Activated naive CD4-positive, alpha-beta T cell treated with anti-CD3 and anti-CD28 coated beads, Interleukin-2, amount 50 U/mL, for 24 hours (primary cell): Measurements from ENCODE around the gene SORCS2.

Source experiments
- H3K27ac Mint-ChIP-seq: one replicate; pipeline ENCODE4 v1.8.0; 2021; ENCODE audit warnings: mild to moderate bottlenecking, mixed read lengths
- H3K27me3 Mint-ChIP-seq: one replicate; pipeline ENCODE4 v1.8.0; 2021; ENCODE audit warnings: mixed read lengths
- H3K36me3 Mint-ChIP-seq: one replicate; pipeline ENCODE4 v1.8.0; 2021; ENCODE audit warnings: mixed read lengths
- H3K4me1 Mint-ChIP-seq: one replicate; pipeline ENCODE4 v1.8.0; 2021; ENCODE audit warnings: mixed read lengths
- H3K4me3 Mint-ChIP-seq: one replicate; pipeline ENCODE4 v1.8.0; 2021; ENCODE audit warnings: mild to moderate bottlenecking, mixed read lengths
- H3K9me3 Mint-ChIP-seq: one replicate; pipeline ENCODE4 v1.8.0; 2021; ENCODE audit warnings: mixed read lengths

Gene SORCS2

GRCh38 chr4:7474320-7474719 is 282.0 kb downstream of the SORCS2 start:
- H3K4me3 Mint-ChIP-seq: no peak overlapping the region
- peaks cover 12% of the 10 kb centered on the region for H3K27me3 Mint-ChIP-seq
- H3K4me1 Mint-ChIP-seq: no peaks in the 10 kb centered on the region
- no peaks in the 10 kb centered on the region for H3K9me3 Mint-ChIP-seq
- H3K27ac Mint-ChIP-seq: no peak overlapping the region
- H3K36me3 Mint-ChIP-seq: no peaks in the 10 kb centered on the region

DNA sequence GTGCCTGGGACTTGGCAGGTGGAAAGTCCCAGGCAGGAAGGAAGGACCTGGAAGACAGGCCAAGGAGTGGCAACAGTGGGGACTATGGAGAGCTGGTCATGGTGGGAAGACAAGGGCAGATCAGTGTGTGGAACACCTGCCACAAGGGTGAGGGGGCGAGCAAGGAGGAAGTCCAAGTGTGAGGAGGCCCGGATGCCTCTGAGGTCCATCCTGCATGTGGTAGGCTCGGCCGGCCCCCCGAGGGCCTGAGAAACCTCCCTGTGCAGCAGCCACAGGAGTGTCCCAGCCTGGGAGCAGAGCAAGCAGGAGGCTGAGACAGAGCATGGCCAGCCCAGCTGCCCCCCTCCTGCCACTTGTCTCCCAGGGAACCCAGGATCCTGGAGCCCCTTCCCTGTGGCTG is 282.9 kb downstream of the SORCS2 start:
- H3K4me3 Mint-ChIP-seq: no peak overlapping the region
- H3K9me3 Mint-ChIP-seq: no peaks in the 10 kb centered on the region

GRCh38 chr4:7476820-7477219 is 284.5 kb downstream of the SORCS2 start:
- Mint-ChIP-seq H3K27ac (no peak overlapping the region), H3K4me3 (no peak overlapping the region), H3K9me3 (no peaks in the 10 kb centered on the region), H3K27me3 (peaks cover 12% of the 10 kb centered on the region), H3K36me3 (no peaks in the 10 kb centered on the region), H3K4me1 (no peaks in the 10 kb centered on the region)

More for the DNA sequence above, 282.9 kb downstream of the SORCS2 start:
- Mint-ChIP-seq H3K36me3 (no peaks in the 10 kb centered on the region), H3K27ac (no peak overlapping the region), H3K4me1 (no peaks in the 10 kb centered on the region), H3K27me3 (peaks cover 12% of the 10 kb centered on the region)

GRCh38 chr4:7477695-7478094 is 285.4 kb downstream of the SORCS2 start:
- H3K4me3 Mint-ChIP-seq: no peak overlapping the region
- H3K36me3 Mint-ChIP-seq: no peaks in the 10 kb centered on the region
- no peaks in the 10 kb centered on the region for H3K4me1 Mint-ChIP-seq
- no peaks in the 10 kb centered on the region for H3K9me3 Mint-ChIP-seq
- no peak overlapping the region for H3K27ac Mint-ChIP-seq
- peaks cover 7% of the 10 kb centered on the region for H3K27me3 Mint-ChIP-seq

DNA sequence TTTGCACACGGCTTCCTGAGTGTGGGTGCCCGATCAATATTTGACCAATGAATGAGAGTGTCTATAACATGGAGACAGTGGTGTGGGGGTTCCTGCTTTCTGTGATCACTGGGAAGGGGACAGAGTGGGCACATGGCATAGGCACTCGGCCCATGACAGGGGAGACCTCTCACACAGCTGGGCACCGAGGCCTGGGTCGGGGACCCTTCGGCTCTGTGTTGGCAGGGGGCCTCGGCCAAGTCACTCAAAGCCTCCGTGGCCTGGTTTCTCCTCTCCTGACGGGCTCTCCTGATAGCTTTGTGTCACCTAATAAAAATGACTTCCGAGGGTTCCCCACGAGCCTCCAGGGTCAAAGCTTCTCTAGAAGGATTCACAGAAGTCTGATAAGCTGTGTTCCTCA is 286.3 kb downstream of the SORCS2 start:
- H3K4me3 Mint-ChIP-seq: no peak overlapping the region
- no peak overlapping the region for H3K27ac Mint-ChIP-seq
- no peaks in the 10 kb centered on the region for H3K36me3 Mint-ChIP-seq
- no peaks in the 10 kb centered on the region for H3K4me1 Mint-ChIP-seq
- no peaks in the 10 kb centered on the region for H3K9me3 Mint-ChIP-seq
- H3K27me3 Mint-ChIP-seq: peaks cover 3% of the 10 kb centered on the region

GRCh38 chr4:7480423-7480822 is 288.1 kb downstream of the SORCS2 start:
- Mint-ChIP-seq H3K36me3 (no peaks in the 10 kb centered on the region), H3K27me3 (peaks cover 2% of the 10 kb centered on the region), H3K9me3 (no peaks in the 10 kb centered on the region), H3K27ac (no peak overlapping the region), H3K4me1 (no peaks in the 10 kb centered on the region), H3K4me3 (no peak overlapping the region)

DNA sequence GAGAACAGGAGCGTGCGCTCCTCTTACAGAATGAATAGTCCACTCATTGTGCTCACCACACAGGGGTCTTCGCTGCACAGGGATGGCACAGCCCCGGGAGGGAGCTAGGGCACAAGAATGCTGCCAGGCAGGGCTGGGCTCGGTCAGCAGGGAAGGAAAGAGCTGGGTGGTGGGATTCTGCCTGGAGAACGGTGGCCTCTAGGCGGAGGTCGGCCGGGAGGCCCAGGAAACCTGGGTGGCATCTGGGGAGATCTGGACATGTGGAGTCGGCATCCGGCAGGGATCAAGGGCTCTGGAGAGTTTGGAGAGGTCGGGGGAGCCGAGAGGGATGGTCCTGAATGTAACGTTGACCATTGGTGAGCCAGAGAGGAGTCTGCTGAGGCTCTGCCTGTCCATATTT is 288.9 kb downstream of the SORCS2 start:
- Mint-ChIP-seq H3K36me3 (no peaks in the 10 kb centered on the region), H3K4me1 (no peaks in the 10 kb centered on the region), H3K27me3 (peaks cover 2% of the 10 kb centered on the region), H3K4me3 (no peak overlapping the region), H3K9me3 (no peaks in the 10 kb centered on the region), H3K27ac (no peak overlapping the region)

DNA sequence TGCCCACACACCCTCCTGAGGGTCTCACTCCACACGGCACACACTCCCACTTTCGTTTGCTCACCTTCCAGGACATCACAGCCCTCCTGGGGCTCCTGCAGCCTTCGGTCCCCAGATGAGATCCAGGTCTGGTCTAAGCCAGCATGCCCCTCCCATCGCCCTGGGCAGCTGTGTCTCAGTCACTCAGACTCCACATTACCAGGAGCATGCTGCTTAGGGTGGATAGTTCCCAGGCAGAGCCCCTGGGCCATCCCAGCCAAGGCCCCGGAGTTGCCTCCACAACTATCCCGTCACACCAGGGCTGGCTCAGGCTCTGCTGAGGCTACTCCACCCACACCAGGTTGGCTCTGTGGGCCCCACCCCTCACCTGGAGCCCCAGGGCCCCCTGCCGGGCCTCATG is 292.8 kb downstream of the SORCS2 start:
- Mint-ChIP-seq H3K9me3 (no peaks in the 10 kb centered on the region), H3K27me3 (peaks cover 7% of the 10 kb centered on the region), H3K27ac (no peak overlapping the region), H3K4me1 (no peaks in the 10 kb centered on the region), H3K36me3 (no peaks in the 10 kb centered on the region), H3K4me3 (no peak overlapping the region)

DNA sequence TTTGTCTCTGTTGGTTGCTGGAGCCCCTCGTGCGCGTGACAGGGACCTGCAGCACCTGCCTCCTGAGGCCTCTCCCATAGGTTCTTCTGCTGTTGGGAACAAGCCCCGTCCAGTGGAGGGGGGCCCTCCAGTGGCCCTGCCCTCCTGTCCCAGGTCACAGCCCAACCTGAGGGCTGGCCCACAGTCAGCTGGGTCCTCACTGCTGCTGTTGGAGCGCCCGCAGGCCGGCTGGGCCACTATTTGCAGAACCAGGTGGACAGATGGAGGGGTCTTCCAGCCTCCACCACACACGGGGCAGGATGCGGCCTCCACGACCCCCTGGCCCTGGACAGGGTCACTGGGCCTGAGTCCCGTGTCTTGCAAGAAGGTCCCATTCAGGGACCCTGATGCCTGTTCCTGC is 293.8 kb downstream of the SORCS2 start:
- Mint-ChIP-seq H3K4me1 (no peaks in the 10 kb centered on the region), H3K36me3 (no peaks in the 10 kb centered on the region), H3K27me3 (peaks cover 7% of the 10 kb centered on the region), H3K9me3 (no peaks in the 10 kb centered on the region), H3K4me3 (no peak overlapping the region), H3K27ac (no peak overlapping the region)

- Mint-ChIP-seq H3K9me3 (no peaks in the 10 kb centered on the region), H3K27ac (no peak overlapping the region), H3K36me3 (no peaks in the 10 kb centered on the region), H3K4me3 (no peak overlapping the region), H3K4me1 (no peaks in the 10 kb centered on the region), H3K27me3 (peaks cover 7% of the 10 kb centered on the region)
Observed at GRCh38 chr4:7487502-7487901, 295.2 kb downstream of the SORCS2 start.

DNA sequence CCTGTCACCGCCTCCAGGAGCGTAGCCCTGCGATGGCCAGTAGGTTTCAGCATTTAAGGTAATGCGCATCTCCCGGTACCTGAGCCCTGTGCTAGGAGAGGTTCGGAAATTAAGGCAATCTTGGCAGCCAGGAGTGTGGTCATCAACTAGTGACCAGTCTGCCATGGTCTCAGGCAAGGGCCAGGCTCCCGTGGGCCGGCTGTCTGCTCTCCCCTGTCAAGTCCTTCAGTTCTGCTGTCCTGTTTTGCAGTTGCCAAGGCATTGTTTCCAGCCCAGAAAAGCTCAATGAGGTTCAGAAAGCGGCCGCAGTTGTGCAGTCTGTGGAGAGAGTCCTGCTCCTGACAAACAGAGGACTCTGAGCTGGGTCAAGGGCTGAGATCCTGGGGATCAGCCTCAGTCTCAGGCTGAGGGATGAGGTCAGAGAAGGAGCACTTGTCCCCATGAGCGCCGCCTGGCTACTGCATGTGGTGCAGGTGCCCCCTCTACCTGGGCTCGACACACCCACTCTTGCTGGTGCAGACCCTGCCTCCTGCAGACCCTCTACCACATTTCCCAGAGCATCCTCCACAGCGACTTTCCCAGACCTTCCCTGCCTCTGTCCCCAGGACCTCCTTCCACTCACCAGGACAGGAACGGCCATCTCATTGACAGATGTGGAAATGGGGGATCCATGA is 295.8 kb downstream of the SORCS2 start:
- no peak overlapping the region for H3K4me3 Mint-ChIP-seq
- H3K27me3 Mint-ChIP-seq: peaks cover 7% of the 10 kb centered on the region
- H3K4me1 Mint-ChIP-seq: no peaks in the 10 kb centered on the region
- no peak overlapping the region for H3K27ac Mint-ChIP-seq
- H3K36me3 Mint-ChIP-seq: no peaks in the 10 kb centered on the region
- no peaks in the 10 kb centered on the region for H3K9me3 Mint-ChIP-seq

DNA sequence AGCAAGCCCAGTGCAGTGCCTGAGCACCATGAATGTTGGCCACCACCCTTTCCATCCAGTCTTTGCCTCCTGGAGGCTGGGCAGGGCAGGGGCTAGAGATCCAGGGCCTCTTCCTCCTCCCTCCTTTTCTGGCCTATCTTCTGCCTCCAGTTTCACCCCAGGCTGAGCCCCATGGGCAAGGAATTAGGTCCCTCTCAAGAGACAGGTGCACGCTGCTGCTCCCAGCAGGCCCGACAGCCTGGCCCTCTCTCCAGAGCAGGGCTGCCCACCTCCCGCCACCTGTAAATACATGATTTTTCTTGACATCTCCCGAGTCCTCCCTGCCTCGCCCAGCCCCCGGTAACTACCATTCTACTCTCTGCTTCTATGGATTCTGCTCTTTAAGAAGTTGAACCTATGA is 299.6 kb downstream of the SORCS2 start:
- H3K27me3 Mint-ChIP-seq: peaks cover 5% of the 10 kb centered on the region
- H3K36me3 Mint-ChIP-seq: no peaks in the 10 kb centered on the region
- no peak overlapping the region for H3K4me3 Mint-ChIP-seq
- H3K27ac Mint-ChIP-seq: no peak overlapping the region
- no peaks in the 10 kb centered on the region for H3K9me3 Mint-ChIP-seq
- H3K4me1 Mint-ChIP-seq: no peaks in the 10 kb centered on the region

GRCh38 chr4:7498446-7499200 is 306.3 kb downstream of the SORCS2 start:
- Mint-ChIP-seq H3K36me3 (no peaks in the 10 kb centered on the region), H3K27ac (no peak overlapping the region), H3K27me3 (peaks cover 2% of the 10 kb centered on the region), H3K4me1 (no peaks in the 10 kb centered on the region), H3K9me3 (no peaks in the 10 kb centered on the region), H3K4me3 (no peak overlapping the region)

- Mint-ChIP-seq H3K4me3 (no peak overlapping the region), H3K9me3 (no peaks in the 10 kb centered on the region), H3K4me1 (no peaks in the 10 kb centered on the region), H3K36me3 (no peaks in the 10 kb centered on the region), H3K27me3 (peaks cover 2% of the 10 kb centered on the region), H3K27ac (no peak overlapping the region)
Observed at GRCh38 chr4:7499661-7500060, 307.3 kb downstream of the SORCS2 start.

DNA sequence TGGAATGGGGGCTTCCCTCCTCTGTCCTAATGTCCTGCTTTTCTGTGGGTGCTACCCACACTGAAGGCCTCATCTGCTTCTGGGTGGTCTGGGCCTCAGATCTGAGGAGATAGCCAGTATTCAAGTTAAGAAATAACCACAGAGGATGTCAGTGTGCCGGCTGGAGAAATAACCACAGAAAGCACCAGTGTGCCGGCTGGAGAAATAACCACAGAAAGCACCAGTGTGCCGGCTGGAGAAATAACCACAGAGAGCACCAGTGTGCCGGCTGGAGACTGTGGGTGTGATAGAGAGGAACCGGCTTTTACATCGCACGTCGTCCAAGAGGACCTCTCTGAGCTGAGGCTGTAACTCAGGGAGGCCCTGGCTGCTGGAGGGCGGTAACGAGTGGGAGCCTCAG is 308.1 kb downstream of the SORCS2 start:
- H3K36me3 Mint-ChIP-seq: no peaks in the 10 kb centered on the region
- peaks cover 2% of the 10 kb centered on the region for H3K27me3 Mint-ChIP-seq
- H3K4me1 Mint-ChIP-seq: no peaks in the 10 kb centered on the region
- H3K4me3 Mint-ChIP-seq: no peak overlapping the region
- H3K9me3 Mint-ChIP-seq: no peaks in the 10 kb centered on the region
- H3K27ac Mint-ChIP-seq: no peak overlapping the region

DNA sequence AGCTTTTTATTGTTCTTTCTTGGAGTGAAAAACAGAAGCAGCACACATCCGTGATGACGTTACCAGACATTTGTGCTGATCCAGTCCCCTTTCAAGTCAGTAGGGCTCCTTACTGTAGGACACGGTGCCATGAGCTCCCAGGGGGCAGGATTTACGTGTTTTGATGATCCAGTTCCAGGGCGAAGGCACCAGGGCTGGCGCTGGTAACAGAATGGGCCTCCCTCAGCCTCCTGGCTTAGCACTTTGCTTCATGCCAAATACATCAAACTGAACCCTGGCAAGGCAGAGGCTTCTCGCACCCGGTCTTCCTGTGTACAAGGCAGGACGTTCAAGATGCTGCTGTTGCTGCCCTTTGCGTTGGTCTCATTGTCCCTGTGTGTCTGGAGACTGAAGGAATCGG is 309.0 kb downstream of the SORCS2 start:
- H3K9me3 Mint-ChIP-seq: no peaks in the 10 kb centered on the region
- no peaks in the 10 kb centered on the region for H3K36me3 Mint-ChIP-seq
- no peak overlapping the region for H3K4me3 Mint-ChIP-seq
- no peak overlapping the region for H3K27ac Mint-ChIP-seq
- H3K27me3 Mint-ChIP-seq: peaks cover 2% of the 10 kb centered on the region
- no peaks in the 10 kb centered on the region for H3K4me1 Mint-ChIP-seq
